GM12878 (cell line): Measurements from ENCODE around the gene MEF2C.

ENCODE experiments used
- CEBPB ChIP-seq, 2 experiments: fragments of 150-350 bp in 1 of 2; IDR thresholded peaks; 2 replicates each; pipeline ENCODE4 v1.6.1; 2012 to 2014; ENCODE audit warnings: low read depth in 2 of 2, low read length in 2 of 2, borderline replicate concordance in 1 of 2, inconsistent platforms in 1 of 2
- CTCF ChIP-seq, 3 experiments: IDR thresholded peaks in 2 of 3; conservative IDR thresholded peaks in 1 of 3; 2 replicates each; pipeline ENCODE4 v1.5.1; 2011; ENCODE audit warnings: low read depth in 3 of 3, low read length in 3 of 3, mild to moderate bottlenecking in 3 of 3, control low read depth in 2 of 3, moderate library complexity in 2 of 3, inconsistent platforms in 1 of 3, mixed read lengths in 1 of 3; ENCODE audit not compliant: control insufficient read depth in 2 of 3, insufficient read depth in 1 of 3; ENCODE audit errors: extremely low read depth in 1 of 3
- EP300 ChIP-seq, 2 experiments: fragments of 150-350 bp in 1 of 2; IDR thresholded peaks; 2 replicates each; pipeline ENCODE4 v1.6.1; 2011 to 2012; ENCODE audit warnings: low read depth in 2 of 2, low read length in 2 of 2, borderline replicate concordance in 1 of 2, improper control_type of control experiment in 1 of 2, inconsistent platforms in 1 of 2; ENCODE audit not compliant: control insufficient read depth in 1 of 2
- EZH2 ChIP-seq: IDR thresholded peaks from 2 replicates; pipeline ENCODE4 v1.6.1; 2012; ENCODE audit warnings: low read depth, mild to moderate bottlenecking, control low read depth, inconsistent platforms, low read length, borderline replicate concordance; ENCODE audit not compliant: control insufficient read depth
- NFYA ChIP-seq: IDR thresholded peaks from 2 replicates; pipeline ENCODE4 v1.6.1; 2011; ENCODE audit warnings: low read depth, mild to moderate bottlenecking, low read length, improper control_type of control experiment, borderline replicate concordance
- PBX3 ChIP-seq: IDR thresholded peaks from 2 replicates; pipeline ENCODE4 v1.6.1; 2011; ENCODE audit warnings: mild to moderate bottlenecking, low read depth, low read length, moderate library complexity; ENCODE audit not compliant: insufficient replicate concordance
- POLR2A ChIP-seq: IDR thresholded peaks from 2 replicates; pipeline ENCODE4 v1.6.1; 2011; ENCODE audit warnings: low read depth, mild to moderate bottlenecking, low read length
- RELA ChIP-seq: fragments of 450-650 bp; IDR thresholded peaks from 2 replicates; pipeline ENCODE4 v1.8.0; 2014; ENCODE audit warnings: borderline replicate concordance; ENCODE audit not compliant: partially characterized antibody
- SMC3 ChIP-seq: IDR thresholded peaks from 2 replicates; pipeline ENCODE4 v1.6.1; 2011; ENCODE audit warnings: low read length, improper control_type of control experiment, borderline replicate concordance
- SREBF2 ChIP-seq: IDR thresholded peaks from 2 replicates; pipeline ENCODE4 v1.6.1; 2012; ENCODE audit warnings: mild to moderate bottlenecking, low read length
- TCF3 ChIP-seq: IDR thresholded peaks from 2 replicates; pipeline ENCODE4 v1.6.1; 2012; ENCODE audit warnings: low read depth, mild to moderate bottlenecking, low read length, borderline replicate concordance; ENCODE audit not compliant: insufficient read depth
- USF1 ChIP-seq: IDR thresholded peaks from 2 replicates; pipeline ENCODE4 v1.6.1; 2011; ENCODE audit warnings: borderline replicate concordance, low read depth, mild to moderate bottlenecking, moderate library complexity, mixed read lengths, low read length; ENCODE audit not compliant: insufficient read depth; ENCODE audit errors: extremely low read length
- WRNIP1 ChIP-seq: IDR thresholded peaks from 2 replicates; pipeline ENCODE4 v1.6.1; 2011; ENCODE audit warnings: low read depth, low read length, improper control_type of control experiment, borderline replicate concordance
- ZBTB33 ChIP-seq: fragments of 450-650 bp; IDR thresholded peaks from 2 replicates; pipeline ENCODE4 v1.6.1; 2017; ENCODE audit warnings: mild to moderate bottlenecking

GRCh38 chr5:88792144-88792840, 90.7 kb downstream of the MEF2C start:
- TF ChIP-seq CTCF (IDR thresholded peaks at IDR 0.05 in 2 of 3, conservative IDR thresholded peaks at IDR 0.05 in 1 of 3; ENCODE audit: control insufficient read depth in 2 of 3, extremely low read depth in 1 of 3, insufficient read depth in 1 of 3, low read depth in 3 of 3, low read length in 3 of 3): no peak
- no peak for TF ChIP-seq PBX3
- TF ChIP-seq EP300 (IDR thresholded peaks at IDR 0.05; ENCODE audit: borderline replicate concordance in 1 of 2, control insufficient read depth in 1 of 2, low read depth in 2 of 2, low read length in 2 of 2): no peak
- no peak for TF ChIP-seq WRNIP1
- TF ChIP-seq POLR2A: no peak
- no peak for TF ChIP-seq SMC3
- TF ChIP-seq TCF3: no peak
- TF ChIP-seq USF1: no peak
- no peak for TF ChIP-seq CEBPB (IDR thresholded peaks at IDR 0.05; ENCODE audit: borderline replicate concordance in 1 of 2, low read depth in 2 of 2, low read length in 2 of 2)
- TF ChIP-seq NFYA: no peak
- no peak for TF ChIP-seq ZBTB33
- TF ChIP-seq RELA: no peak
- no peak for TF ChIP-seq EZH2
- no peak for TF ChIP-seq SREBF2
